Measurements from ENCODE around the gene MAP3K5. TPM values are rescaled to one million over a fixed set of nuclear protein-coding genes. Genes with fewer than 3 reads are reported as not detected.
A peak's percentile ranks its signal among the peaks of the same experiment; 100 is the strongest.
"Not testable (repeated sequence)": the region's sequence is repeated elsewhere in the genome, so short reads cannot be mapped to it uniquely, and the experiment has no call there.

Gene MAP3K5
- total and polyA plus RNA-seq, 12 donors = 41.9 to 306 (median 215) TPM

DNA sequence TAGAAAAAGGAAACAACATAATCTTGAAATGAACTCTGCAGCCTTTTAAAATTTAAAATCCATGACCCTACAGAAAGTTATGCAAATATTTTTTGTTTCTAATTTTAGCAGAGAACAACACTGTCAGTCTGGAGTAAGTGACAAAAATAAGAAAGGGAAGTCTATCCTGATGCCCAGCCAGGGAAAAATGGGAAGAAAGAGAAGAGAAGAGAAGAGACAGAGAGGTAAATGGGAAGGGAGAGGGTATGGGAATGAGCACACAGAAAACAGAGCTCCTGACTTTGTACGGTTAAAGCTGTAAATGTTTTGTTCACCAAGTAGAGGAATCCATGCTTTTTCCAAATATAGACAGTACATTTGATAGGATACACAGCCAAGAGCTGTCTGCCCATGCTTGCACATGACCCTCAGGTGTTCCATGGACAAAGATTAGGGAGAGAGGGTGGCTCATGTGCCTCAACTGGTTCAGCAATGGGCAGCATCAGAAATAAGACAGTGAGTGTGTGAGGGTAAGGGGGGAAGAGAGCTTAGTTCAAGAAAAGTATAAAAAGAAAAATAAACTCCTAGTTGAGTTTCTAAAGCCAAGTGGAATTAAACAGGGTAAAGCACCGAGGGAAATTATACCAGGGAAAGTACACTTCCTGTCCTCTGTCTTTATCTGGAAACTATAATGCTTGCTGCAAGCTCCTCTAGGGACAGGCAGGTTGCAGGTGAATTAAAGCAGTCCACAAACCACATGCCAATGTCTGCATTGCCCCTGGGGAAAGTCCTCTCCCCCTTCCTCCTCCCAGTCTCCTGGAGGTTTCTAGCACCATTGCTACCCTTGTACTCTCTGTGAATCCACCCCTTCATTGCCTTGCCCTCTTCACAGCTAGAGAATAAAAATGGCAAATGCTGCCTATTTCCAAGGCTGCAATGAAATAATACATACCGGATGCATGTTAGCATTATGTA, 30.0 kb downstream of the MAP3K5 start:
- Histone ChIP-seq H3K9me3 (replicated peaks in 1 of 3) (no peaks in the 10 kb centered on the region), H3K4me3 (no peak overlapping the region), H3K27ac (peak overlapping the region in 4 of 5 donors; percentile 22 to 75 (median 42)), H3K4me1 (replicated peaks in 1 of 2) (peaks cover 65 to 90% of the 10 kb centered on the region in 2 donors), H3K36me3 (replicated peaks in 1 of 2) (no peaks in the 10 kb centered on the region), H3K27me3 (no peaks in the 10 kb centered on the region)
- no peak for DNase-seq
- WGBS, 4 donors = 39 to 45% (median 41%) methylated on average over 3 of the region's 3 CpGs
- no peak for TF ChIP-seq POLR2A (IDR thresholded peaks at IDR 0.05)
- TF ChIP-seq, protein P1, sequence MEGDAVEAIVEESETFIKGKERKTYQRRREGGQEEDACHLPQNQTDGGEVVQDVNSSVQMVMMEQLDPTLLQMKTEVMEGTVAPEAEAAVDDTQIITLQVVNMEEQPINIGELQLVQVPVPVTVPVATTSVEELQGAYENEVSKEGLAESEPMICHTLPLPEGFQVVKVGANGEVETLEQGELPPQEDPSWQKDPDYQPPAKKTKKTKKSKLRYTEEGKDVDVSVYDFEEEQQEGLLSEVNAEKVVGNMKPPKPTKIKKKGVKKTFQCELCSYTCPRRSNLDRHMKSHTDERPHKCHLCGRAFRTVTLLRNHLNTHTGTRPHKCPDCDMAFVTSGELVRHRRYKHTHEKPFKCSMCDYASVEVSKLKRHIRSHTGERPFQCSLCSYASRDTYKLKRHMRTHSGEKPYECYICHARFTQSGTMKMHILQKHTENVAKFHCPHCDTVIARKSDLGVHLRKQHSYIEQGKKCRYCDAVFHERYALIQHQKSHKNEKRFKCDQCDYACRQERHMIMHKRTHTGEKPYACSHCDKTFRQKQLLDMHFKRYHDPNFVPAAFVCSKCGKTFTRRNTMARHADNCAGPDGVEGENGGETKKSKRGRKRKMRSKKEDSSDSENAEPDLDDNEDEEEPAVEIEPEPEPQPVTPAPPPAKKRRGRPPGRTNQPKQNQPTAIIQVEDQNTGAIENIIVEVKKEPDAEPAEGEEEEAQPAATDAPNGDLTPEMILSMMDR (IDR thresholded peaks at IDR 0.05) = no peak
- intact Hi-C loops (cut with DNase I) = no loop called here

DNA sequence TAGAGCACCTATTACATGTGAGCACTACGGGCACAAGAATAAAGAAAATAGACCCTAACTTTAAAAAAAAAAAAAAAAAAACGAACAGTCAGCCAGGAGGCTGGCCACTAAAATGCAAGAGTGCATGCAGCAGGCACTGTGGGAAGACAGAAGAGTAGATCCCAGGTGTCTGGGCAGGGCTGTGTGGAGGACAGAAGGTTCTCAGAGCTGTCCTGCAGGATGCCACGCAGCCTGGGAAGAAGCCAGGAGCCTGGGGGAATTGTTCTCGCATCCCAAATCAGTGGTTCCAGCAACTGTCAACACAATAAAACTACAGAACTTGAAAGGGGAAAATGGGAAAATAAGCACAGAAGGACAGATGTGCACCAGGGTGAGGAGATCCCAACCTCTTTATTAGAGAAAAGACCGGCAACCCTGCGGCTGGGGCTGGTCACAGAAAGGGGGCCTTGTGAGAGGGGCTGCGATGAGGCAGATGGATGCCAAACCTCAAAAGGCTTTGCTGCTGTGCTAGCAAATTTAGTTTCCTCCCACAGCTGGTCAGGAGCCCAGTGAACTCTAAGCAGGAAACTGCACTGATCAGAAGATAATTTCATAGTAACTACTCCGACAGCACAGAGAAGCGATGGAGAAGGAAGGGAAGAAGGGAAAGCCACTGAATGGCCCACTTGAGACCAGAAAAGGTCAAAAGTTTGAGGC, 30.9 kb downstream of the MAP3K5 start:
- intact Hi-C loops (cut with DNase I) = no loop called here
- H3K4me3 ChIP-seq = peak overlapping the region in 1 of 4 donors; percentile 26
- no peaks in the 10 kb centered on the region for H3K9me3 ChIP-seq (replicated peaks in 1 of 3)
- TF ChIP-seq, protein P1 (IDR thresholded peaks at IDR 0.05) = no peak
- peak in 1 of 2 donors; percentile 7 for TF ChIP-seq POLR2A (IDR thresholded peaks at IDR 0.05)
- H3K36me3 ChIP-seq (replicated peaks in 1 of 2) = no peaks in the 10 kb centered on the region
- peak overlapping the region; percentile 18 to 75 (median 30) for H3K27ac ChIP-seq
- no peak for DNase-seq
- peaks cover 65 to 90% of the 10 kb centered on the region in 2 donors for H3K4me1 ChIP-seq (replicated peaks in 1 of 2)
- H3K27me3 ChIP-seq = no peaks in the 10 kb centered on the region
- 21 to 29% (median 22%) methylated on average over 9 of the region's 9 CpGs for WGBS, 4 donors

DNA sequence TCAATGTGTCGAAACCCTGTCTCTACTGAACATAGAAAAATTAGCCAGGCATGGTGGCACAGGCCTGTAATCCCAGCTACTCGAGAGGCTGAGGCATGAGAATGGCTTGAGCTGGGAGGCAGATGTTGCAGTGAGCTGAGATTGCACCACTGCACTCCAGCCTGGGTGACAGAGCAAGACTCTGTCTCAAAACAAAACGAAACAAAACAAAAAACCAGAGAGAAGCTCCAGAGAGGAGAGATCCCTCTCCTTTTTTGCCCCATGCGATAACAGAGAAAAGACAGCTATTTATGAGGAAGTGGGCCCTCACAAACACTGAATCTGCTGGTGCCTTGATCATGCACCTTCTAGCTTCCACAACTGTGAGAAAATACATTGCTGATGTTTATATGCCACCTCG, 31.5 kb downstream of the MAP3K5 start:
- H3K4me1 ChIP-seq (replicated peaks in 1 of 2) = peaks cover 62 to 90% of the 10 kb centered on the region in 2 donors
- H3K9me3 ChIP-seq (replicated peaks in 1 of 3); DNase-seq; H3K27me3 ChIP-seq; intact Hi-C loops (cut with DNase I); H3K36me3 ChIP-seq (replicated peaks in 1 of 2): not testable (repeated sequence)
- peak overlapping the region; percentile 18 to 75 (median 30) for H3K27ac ChIP-seq
- 66 to 76% (median 71%) methylated on average over 5 of the region's 5 CpGs for WGBS, 4 donors
- peak overlapping the region in 1 of 4 donors; percentile 12 for H3K4me3 ChIP-seq

DNA sequence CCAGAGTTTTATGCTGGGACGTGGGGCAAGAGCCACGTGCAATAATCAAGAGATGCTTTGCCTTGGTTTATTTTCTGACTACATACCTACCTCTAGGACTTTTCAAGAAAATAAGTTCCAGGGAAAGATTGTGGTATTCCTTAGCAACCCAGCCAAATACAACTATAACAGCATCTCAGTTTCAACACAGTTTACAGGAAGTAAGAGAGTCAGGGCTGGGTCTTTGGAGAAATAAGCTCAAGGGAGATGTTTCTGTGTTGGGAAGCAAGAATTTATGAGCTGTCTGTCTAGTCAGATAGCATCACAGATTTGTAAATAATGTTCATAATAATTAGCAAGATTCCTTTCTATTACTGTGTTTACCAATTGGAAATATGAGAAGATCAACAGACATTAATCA, 35.1 kb downstream of the MAP3K5 start:
- intact Hi-C loops (cut with DNase I) = no loop called here
- 81 to 87% (median 85%) methylated on average over 2 of the region's 2 CpGs for WGBS, 4 donors
- H3K27me3 ChIP-seq = no peaks in the 10 kb centered on the region
- H3K4me1 ChIP-seq (replicated peaks in 1 of 2) = peaks cover 40 to 84% of the 10 kb centered on the region in 2 donors
- TF ChIP-seq POLR2A (IDR thresholded peaks at IDR 0.05) = no peak
- TF ChIP-seq, protein P1 (IDR thresholded peaks at IDR 0.05) = no peak
- no peaks in the 10 kb centered on the region for H3K9me3 ChIP-seq (replicated peaks in 1 of 3)
- DNase-seq = no peak
- H3K27ac ChIP-seq = peak overlapping the region in 3 of 5 donors; percentile 26 to 64 (median 29)
- H3K4me3 ChIP-seq = no peak overlapping the region
- no peaks in the 10 kb centered on the region for H3K36me3 ChIP-seq (replicated peaks in 1 of 2)

Measured in adrenal gland (tissue), 12 donors.